H1 (cell line): Measurements from ENCODE around the gene KSR2. TPM values are rescaled to one million over a fixed set of nuclear protein-coding genes. Genes with fewer than 3 reads are reported as not detected.

ENCODE experiments used
- CTCF ChIA-PET: fragments of 300-600 bp; sonication (Branson Sonifier 250); formaldehyde crosslinking; loops from one replicate; lab custom pipeline; 2021; ENCODE audit not compliant: partially characterized antibody; lab: Charles Lee
- POLR2A ChIA-PET: fragments of 300-600 bp; sonication (Branson Sonifier 250); formaldehyde crosslinking; loops from one replicate; lab custom pipeline; 2021; ENCODE audit warnings: inconsistent platforms; ENCODE audit not compliant: partially characterized antibody; lab: Charles Lee
- DNase-seq, 2 experiments: peaks; one replicate each; pipeline versions ENCODE4 v3.0.0 to v3.0.0-alpha.2; 2010 to 2022; ENCODE audit warnings: low spot score in 2 of 2, low read depth in 1 of 2, mixed read lengths in 1 of 2
- FAIRE-seq: peaks from 2 replicates; lab custom pipeline; 2011; peaks lifted over from hg19 to GRCh38; lab: Jason Lieb, UNC
- H2AFZ ChIP-seq: 2 replicates; pipeline ENCODE4 v1.8.1; 2012; ENCODE audit warnings: low read length, inconsistent platforms
- H2AK5ac ChIP-seq: 2 replicates; pipeline ENCODE4 v1.6.1; 2013; ENCODE audit warnings: low read depth, low read length
- H2BK120ac ChIP-seq: replicated peaks from 2 replicates; pipeline ENCODE3; 2013; ENCODE audit warnings: low read depth, low read length, inconsistent platforms
- H2BK12ac ChIP-seq: 2 replicates; pipeline ENCODE4 v1.6.1; 2013; ENCODE audit warnings: low read depth, low read length
- H2BK15ac ChIP-seq: 2 replicates; pipeline ENCODE4 v1.6.1; 2013; ENCODE audit warnings: low read length
- H2BK20ac ChIP-seq: 2 replicates; pipeline ENCODE4 v1.6.1; 2013; ENCODE audit warnings: low read length
- H2BK5ac ChIP-seq: 2 replicates; pipeline ENCODE4 v1.6.1; 2013; ENCODE audit warnings: low read depth, low read length
- H3K14ac ChIP-seq: 2 replicates; pipeline ENCODE4 v1.6.1; 2013; ENCODE audit warnings: inconsistent platforms; ENCODE audit not compliant: insufficient read length
- H3K18ac ChIP-seq: 2 replicates; pipeline ENCODE4 v1.6.1; 2013; ENCODE audit warnings: low read length; ENCODE audit errors: extremely low read depth
- H3K23ac ChIP-seq: 2 replicates; pipeline ENCODE4 v1.6.1; 2013; ENCODE audit warnings: inconsistent platforms; ENCODE audit not compliant: insufficient read length
- H3K23me2 ChIP-seq: 2 replicates; pipeline ENCODE4 v1.6.1; 2013; ENCODE audit warnings: low read depth, low read length
- H3K27ac ChIP-seq: 2 replicates; pipeline ENCODE4 v1.6.1; 2011; ENCODE audit warnings: low read depth, low read length, inconsistent platforms
- H3K27me3 ChIP-seq, 4 experiments: replicated peaks in 1 of 4; 1 replicate in 1 of 4; 2 replicates in 3 of 4; pipeline versions ENCODE4 v1.6.1 to v1.8.1; 2011 to 2013; ENCODE audit warnings: low read length in 3 of 4, mild to moderate bottlenecking in 3 of 4, inconsistent platforms in 2 of 4, mixed read lengths in 2 of 4, moderate library complexity in 1 of 4; ENCODE audit not compliant: control insufficient read depth in 3 of 4, insufficient read depth in 3 of 4; ENCODE audit errors: extremely low read depth in 1 of 4
- H3K36me3 ChIP-seq, 4 experiments: 2 replicates each; pipeline versions ENCODE4 v1.6.1 to v1.8.1; 2011 to 2013; ENCODE audit warnings: mild to moderate bottlenecking in 4 of 4, low read length in 3 of 4, moderate library complexity in 2 of 4, control low read depth in 1 of 4, inconsistent platforms in 1 of 4; ENCODE audit not compliant: insufficient read depth in 4 of 4, control insufficient read depth in 2 of 4
- H3K4ac ChIP-seq: replicated peaks from 2 replicates; pipeline ENCODE3; 2013; ENCODE audit warnings: low read length, low read depth, mixed read lengths, inconsistent platforms; ENCODE audit not compliant: insufficient read length
- H3K4me1 ChIP-seq, 4 experiments: replicated peaks in 1 of 4; 1 replicate in 1 of 4; 2 replicates in 3 of 4; pipeline versions ENCODE4 v1.6.1 to v1.8.1; 2011 to 2013; ENCODE audit warnings: low read length in 3 of 4, inconsistent platforms in 2 of 4, mixed read lengths in 1 of 4; ENCODE audit not compliant: insufficient read depth in 4 of 4, control insufficient read depth in 3 of 4
- H3K4me2 ChIP-seq, 2 experiments: 2 replicates each; pipeline versions ENCODE4 v1.6.1 to v1.8.1; 2011 to 2013; ENCODE audit warnings: low read depth in 2 of 2, low read length in 2 of 2, control low read depth in 1 of 2, inconsistent platforms in 1 of 2, mild to moderate bottlenecking in 1 of 2; ENCODE audit not compliant: insufficient read depth in 1 of 2
- H3K4me3 ChIP-seq, 4 experiments: fragments of 200-600, 300-600 bp in 1 of 4; sonication (generic), shearing (Covaris generic), sonication (Bioruptor Twin) in 1 of 4; 2 replicates each; pipeline versions ENCODE4 v1.5.1 to v1.8.1; 2011 to 2016; ENCODE audit warnings: low read length in 4 of 4, low read depth in 3 of 4, control low read depth in 2 of 4, inconsistent platforms in 2 of 4, mild to moderate bottlenecking in 2 of 4, mixed read lengths in 1 of 4, moderate library complexity in 1 of 4; ENCODE audit not compliant: insufficient read depth in 2 of 4; ENCODE audit errors: extremely low read depth in 1 of 4
- H3K56ac ChIP-seq: replicated peaks from 2 replicates; pipeline ENCODE3; 2013; ENCODE audit warnings: low read depth, mild to moderate bottlenecking, mixed read lengths, low read length, inconsistent platforms; ENCODE audit not compliant: insufficient read length
- H3K79me1 ChIP-seq: 2 replicates; pipeline ENCODE4 v1.6.1; 2013; ENCODE audit warnings: low read depth, low read length, control low read depth
- H3K79me2 ChIP-seq, 2 experiments: 2 replicates each; pipeline versions ENCODE4 v1.6.1 to v1.8.1; 2012 to 2013; ENCODE audit warnings: low read length in 2 of 2, mild to moderate bottlenecking in 2 of 2, inconsistent platforms in 1 of 2; ENCODE audit not compliant: insufficient read depth in 2 of 2, control insufficient read depth in 1 of 2
- H3K9ac ChIP-seq, 4 experiments: replicated peaks in 1 of 4; 1 replicate in 1 of 4; 2 replicates in 3 of 4; pipeline versions ENCODE4 v1.6.1 to v1.8.1; 2011 to 2013; ENCODE audit warnings: low read depth in 3 of 4, low read length in 3 of 4, control low read depth in 2 of 4, mild to moderate bottlenecking in 2 of 4, moderate library complexity in 2 of 4, inconsistent platforms in 1 of 4; ENCODE audit errors: extremely low read depth in 1 of 4
- H3K9me3 ChIP-seq, 2 experiments: 2 replicates each; pipeline versions ENCODE4 v1.6.1 to v1.8.1; 2012 to 2013; ENCODE audit warnings: mild to moderate bottlenecking in 2 of 2, moderate library complexity in 2 of 2, control low read depth in 1 of 2, inconsistent platforms in 1 of 2, low read depth in 1 of 2, low read length in 1 of 2, mixed read lengths in 1 of 2; ENCODE audit not compliant: insufficient read depth in 2 of 2
- H4K20me1 ChIP-seq, 2 experiments: replicated peaks in 1 of 2; 2 replicates each; pipeline versions ENCODE3 to v1.8.1; 2011 to 2013; ENCODE audit warnings: inconsistent platforms in 2 of 2, low read length in 2 of 2, mild to moderate bottlenecking in 1 of 2; ENCODE audit not compliant: insufficient read depth in 2 of 2, control insufficient read depth in 1 of 2
- H4K5ac ChIP-seq: 2 replicates; pipeline ENCODE4 v1.6.1; 2013; ENCODE audit warnings: low read length, low read depth, mixed read lengths, inconsistent platforms; ENCODE audit not compliant: insufficient read length
- H4K8ac ChIP-seq: 2 replicates; pipeline ENCODE4 v1.8.0; 2013; ENCODE audit warnings: mild to moderate bottlenecking, moderate library complexity, low read length, inconsistent platforms; ENCODE audit not compliant: insufficient read depth; ENCODE audit errors: extremely low read depth
- H4K91ac ChIP-seq: replicated peaks from 2 replicates; pipeline ENCODE3; 2013; ENCODE audit warnings: low read length, mixed read lengths, inconsistent platforms; ENCODE audit not compliant: insufficient read length
- CBX5 ChIP-seq: fragments of 300-800, 300-1000 bp; sonication (generic); IDR thresholded peaks from 2 replicates; pipeline ENCODE4 v1.7.1; 2016; ENCODE audit warnings: antibody characterized with exemption, low read length, low read depth
- HDAC2 ChIP-seq, 2 experiments: fragments of 300-600 bp in 1 of 2; sonication (generic) in 1 of 2; IDR thresholded peaks; 2 replicates each; pipeline ENCODE4 v1.6.1; 2011 to 2012; ENCODE audit warnings: low read depth in 2 of 2, low read length in 2 of 2, mild to moderate bottlenecking in 2 of 2, moderate library complexity in 2 of 2, borderline replicate concordance in 1 of 2, inconsistent platforms in 1 of 2
- KDM1A ChIP-seq: fragments of 200-600, 300-600 bp; sonication (generic); IDR thresholded peaks from 2 replicates; pipeline ENCODE4 v1.7.1; 2016; ENCODE audit warnings: mild to moderate bottlenecking, low read length, borderline replicate concordance
- WGBS, 2 experiments: shearing (Covaris generic) in 1 of 2; methylation state at CpG; one replicate each; pipeline versions ENCODE4 v1.1.6 to v1.1.7; 2013 to 2015; ENCODE audit warnings: low lambda C conversion rate in 2 of 2, mixed read lengths in 2 of 2, inconsistent platforms in 1 of 2, low coverage in 1 of 2, missing lambda C conversion rate in 1 of 2; ENCODE audit not compliant: insufficient replicate concordance in 2 of 2, insufficient coverage in 1 of 2, insufficient read length in 1 of 2; ENCODE audit errors: extremely low coverage in 1 of 2, missing lambda C conversion rate in 1 of 2; 5-methylcytosine and 5-hydroxymethylcytosine counted together
- polyA plus RNA-seq, 7 experiments: library from polyadenylated mRNA; depleted of rRNA in 3 of 7; stranded (reverse) in 5 of 7; unstranded in 2 of 7; fragments of >200 nt in 5 of 7; fragments of 200-250 nt in 2 of 7; gene quantifications; 1 replicate in 5 of 7; 2 replicates in 1 of 7; 4 replicates in 1 of 7; pipeline versions ENCODE4 v1.2.1 to v1.2.3, GENCODE V29; 2011 to 2013; ENCODE audit warnings: missing spikeins in 2 of 7, mixed read lengths in 2 of 7
- total RNA-seq: library from RNA; stranded (reverse); fragmentation: NEBNext Ultra II Directional; extraction: Animal tissue kit (Norgen Biotek cat#: 25700); gene quantifications from 2 replicates; pipeline ENCODE4 v1.2.1, GENCODE V29; 2021

Gene KSR2
- total and polyA plus RNA-seq, 2 of the 8 experiments (the other 6 are each of a cell fraction or from before 2014, with no cell fraction given), result 0.74 to 2.2 TPM

GRCh38 chr12:117842220-117842619, 126.6 kb downstream of the KSR2 start:
- no peak overlapping the region for H3K4me2 ChIP-seq
- H4K8ac ChIP-seq, result no peak overlapping the region
- no peak overlapping the region for H3K4me3 ChIP-seq
- H2BK5ac ChIP-seq, result no peak overlapping the region
- H4K91ac ChIP-seq, result peak overlapping the region; percentile 16
- no peaks in the 10 kb centered on the region for H4K20me1 ChIP-seq
- peaks cover 1 to 12% (median 7%) of the 10 kb centered on the region in 4 experiments; a peak in 6 of 7 replicates for H3K4me1 ChIP-seq
- no peaks in the 10 kb centered on the region for H3K27me3 ChIP-seq
- H3K23me2 ChIP-seq, result no peaks in the 10 kb centered on the region; the same call in 1 of the 2 replicates
- no peak overlapping the region for H2BK20ac ChIP-seq
- H3K27ac ChIP-seq, result no peak overlapping the region
- DNase-seq (no peak), FAIRE-seq (no peak)
- H3K18ac ChIP-seq, result no peak overlapping the region
- H3K56ac ChIP-seq, result no peak overlapping the region
- H2BK120ac ChIP-seq, result no peak overlapping the region
- no peak overlapping the region for H2BK15ac ChIP-seq
- H3K9ac ChIP-seq, result no peak overlapping the region
- H3K23ac ChIP-seq, result no peak overlapping the region
- H3K79me2 ChIP-seq, result no peaks in the 10 kb centered on the region
- H2AFZ ChIP-seq, result no peak overlapping the region
- H3K9me3 ChIP-seq, result peaks cover 10 to 12% of the 10 kb centered on the region in 2 experiments
- WGBS, 2 experiments, result 87% methylated on average over 2 of the region's 2 CpGs; no CpG with 5 or more reads in 1 of the 2 experiments
- no peak overlapping the region for H3K14ac ChIP-seq
- no peaks in the 10 kb centered on the region for H3K79me1 ChIP-seq
- peaks cover 0 to 6% (median 1%) of the 10 kb centered on the region in 4 experiments; a peak in 1 of 8 replicates for H3K36me3 ChIP-seq
- TF ChIP-seq CBX5 (no peak), HDAC2 (IDR thresholded peaks at IDR 0.05; ENCODE audit: borderline replicate concordance in 1 of 2, low read depth in 2 of 2, low read length in 2 of 2) (peak in 1 of 2 experiments; percentile 18; a peak in 1 of 4 replicates), KDM1A (peak; percentile 87)
- TF ChIP-seq, all 59 proteins: peak for 2
- POLR2A ChIA-PET, result interaction anchor here (1.0 kb wide), 1 partner anchor 16 kb away, joined by 3 read pairs; no protein-coding TSS in a partner anchor
- CTCF ChIA-PET, result interaction anchor here (1.4 kb wide), 1 partner anchor 478 kb away, joined by 3 read pairs; no protein-coding TSS in a partner anchor
- Histone ChIP-seq H3K4ac (no peak overlapping the region), H2BK12ac (peak overlapping the region; percentile 51; the same call in 1 of the 2 replicates), H2AK5ac (no peak overlapping the region), H4K5ac (no peak overlapping the region)
